Activated CD4-positive, alpha-beta memory T cell treated with anti-CD3 and anti-CD28 coated beads for 36 hours (primary cell): ENCODE results near the gene MAOA. TPM values are rescaled to one million over a fixed set of nuclear protein-coding genes. Genes with fewer than 3 reads are reported as not detected.
"Not testable (repeated sequence)": the region's sequence is repeated elsewhere in the genome, so short reads cannot be mapped to it uniquely, and the experiment has no call there.

ENCODE experiments used
- CTCF ChIA-PET: fragments of 350-600 bp; sonication (Branson Sonifier 250); formaldehyde crosslinking; loops from one replicate; lab custom pipeline; 2021; ENCODE audit warnings: antibody characterized with exemption, inconsistent platforms; lab: Charles Lee
- POLR2A ChIA-PET: fragments of 350-600 bp; sonication (Branson Sonifier 250); formaldehyde crosslinking; loops from one replicate; lab custom pipeline; 2021; ENCODE audit warnings: antibody characterized with exemption; lab: Charles Lee
- DNase-seq: peaks from one replicate; pipeline ENCODE4 v3.0.0-alpha.2; 2020
- H3K27ac Mint-ChIP-seq: one replicate; pipeline ENCODE4 v1.8.0; 2021; ENCODE audit warnings: mixed read lengths
- H3K27me3 Mint-ChIP-seq: one replicate; pipeline ENCODE4 v1.8.0; 2021; ENCODE audit warnings: mixed read lengths
- H3K36me3 Mint-ChIP-seq: one replicate; pipeline ENCODE4 v1.8.0; 2021; ENCODE audit warnings: mixed read lengths
- H3K4me1 Mint-ChIP-seq: one replicate; pipeline ENCODE4 v1.8.0; 2021; ENCODE audit warnings: low read depth, mixed read lengths
- H3K4me3 Mint-ChIP-seq: one replicate; pipeline ENCODE4 v1.8.0; 2021; ENCODE audit warnings: mild to moderate bottlenecking, mixed read lengths
- H3K9me3 Mint-ChIP-seq: one replicate; pipeline ENCODE4 v1.8.0; 2021; ENCODE audit warnings: mixed read lengths
- intact Hi-C: fragments of 100-400 bp; cut with micrococcal nuclease; formaldehyde crosslinking; loops from one replicate; pipeline ENCODE4 v1.15.1; 2023
- total RNA-seq, 2 experiments: library from RNA; stranded (reverse); gene quantifications; one replicate each; pipeline ENCODE4 v1.2.3, GENCODE V29; 2021

MAOA gene
- total RNA-seq, 2 experiments from 2014 or later: 14.8 to 16.8 TPM

DNA sequence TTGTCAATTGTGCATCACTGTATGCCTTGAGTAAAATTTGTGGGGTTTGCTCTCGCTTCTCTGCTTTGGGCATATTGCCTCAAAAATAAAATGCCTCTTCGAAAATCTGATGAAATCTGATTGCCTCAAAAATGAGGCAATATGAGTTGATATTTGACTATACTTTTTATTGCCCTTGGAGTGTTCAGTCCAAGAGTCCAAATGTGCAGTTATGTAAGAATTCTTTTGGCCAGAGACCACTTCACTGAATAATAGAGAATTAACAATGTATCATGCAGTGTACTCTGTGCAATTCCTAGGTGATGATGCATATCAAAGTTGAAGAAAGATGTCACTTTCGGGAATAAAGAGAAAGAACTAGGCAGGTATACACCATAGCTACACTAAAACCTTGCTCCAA is 8.6 kb downstream of the MAOA start:
- no peaks in the 10 kb centered on the region for H3K36me3 Mint-ChIP-seq
- peaks cover 7% of the 10 kb centered on the region for H3K4me1 Mint-ChIP-seq
- no peak for DNase-seq
- no peaks in the 10 kb centered on the region for H3K27me3 Mint-ChIP-seq
- POLR2A ChIA-PET: no interaction called here
- CTCF ChIA-PET: no interaction called here
- no peak overlapping the region for H3K4me3 Mint-ChIP-seq
- intact Hi-C loops: no loop called here
- no peaks in the 10 kb centered on the region for H3K9me3 Mint-ChIP-seq
- H3K27ac Mint-ChIP-seq: no peak overlapping the region

DNA sequence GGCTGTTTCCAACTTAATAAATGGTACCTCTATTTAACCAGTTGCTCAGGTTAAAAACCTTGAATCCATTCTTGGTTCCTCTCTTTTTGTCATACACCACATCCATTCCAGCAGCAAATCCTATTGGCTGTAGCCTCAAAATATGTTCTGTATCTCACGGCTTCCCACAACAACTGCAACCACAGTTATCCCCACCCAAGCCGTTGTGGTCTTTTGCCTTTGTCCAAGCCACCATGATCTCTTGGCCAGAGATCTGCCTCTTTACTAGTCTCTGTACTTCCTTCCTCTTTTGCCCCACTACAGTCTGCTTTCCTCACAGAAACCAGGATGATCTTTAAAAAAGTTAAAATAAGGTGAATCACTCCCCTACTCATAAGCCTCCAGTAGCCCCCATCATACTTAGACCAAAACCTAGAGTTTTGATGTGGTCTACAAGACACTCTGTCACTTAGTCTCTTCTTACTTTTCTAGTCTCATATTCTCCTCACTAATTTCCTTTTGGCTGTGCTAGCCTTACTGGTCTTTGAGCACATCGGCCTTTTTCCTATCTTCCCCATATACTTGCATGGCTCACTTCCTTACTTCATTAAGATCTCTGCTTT is 10.3 kb downstream of the MAOA start:
- H3K4me1 Mint-ChIP-seq: peaks cover 7% of the 10 kb centered on the region
- DNase-seq: no peak
- ChIA-PET POLR2A (no interaction called here), CTCF (no interaction called here)
- no peak overlapping the region for H3K27ac Mint-ChIP-seq
- no peaks in the 10 kb centered on the region for H3K9me3 Mint-ChIP-seq
- no peak overlapping the region for H3K4me3 Mint-ChIP-seq
- no peaks in the 10 kb centered on the region for H3K27me3 Mint-ChIP-seq
- intact Hi-C loops: no loop called here
- no peaks in the 10 kb centered on the region for H3K36me3 Mint-ChIP-seq

DNA sequence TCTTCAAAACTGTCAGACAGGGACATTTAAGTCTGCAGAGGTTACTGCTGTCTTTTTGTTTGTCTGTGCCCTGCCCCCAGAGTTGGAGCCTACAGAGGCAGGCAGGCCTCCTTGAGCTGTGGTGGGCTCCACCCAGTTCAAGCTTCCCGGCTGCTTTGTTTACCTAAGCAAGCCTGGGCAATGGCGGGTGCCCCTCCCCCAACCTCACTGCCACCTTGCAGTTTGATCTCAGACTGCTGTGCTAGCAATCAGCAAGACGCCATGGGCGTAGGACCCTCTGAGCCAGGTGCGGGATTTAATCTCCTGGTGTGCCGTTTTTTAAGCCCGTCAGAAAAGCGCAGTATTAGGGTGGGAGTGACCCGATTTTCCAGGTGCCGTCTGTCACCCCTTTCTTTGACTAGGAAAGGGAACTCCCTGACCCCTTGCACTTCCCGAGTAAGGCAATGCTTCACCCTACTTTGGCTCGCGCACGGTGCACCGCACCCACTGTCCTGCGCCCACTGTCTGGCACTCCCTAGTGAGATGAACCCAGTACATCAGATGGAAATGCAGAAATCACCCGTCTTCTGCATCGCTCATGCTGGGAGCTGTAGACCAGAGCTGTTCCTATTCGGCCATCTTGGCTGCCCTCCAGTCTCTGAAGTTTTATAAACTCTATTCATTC is 20.0 kb downstream of the MAOA start:
- POLR2A ChIA-PET, H3K27ac Mint-ChIP-seq, H3K27me3 Mint-ChIP-seq, CTCF ChIA-PET, H3K4me3 Mint-ChIP-seq, DNase-seq, intact Hi-C loops, H3K9me3 Mint-ChIP-seq, H3K36me3 Mint-ChIP-seq, H3K4me1 Mint-ChIP-seq: not testable (repeated sequence)

DNA sequence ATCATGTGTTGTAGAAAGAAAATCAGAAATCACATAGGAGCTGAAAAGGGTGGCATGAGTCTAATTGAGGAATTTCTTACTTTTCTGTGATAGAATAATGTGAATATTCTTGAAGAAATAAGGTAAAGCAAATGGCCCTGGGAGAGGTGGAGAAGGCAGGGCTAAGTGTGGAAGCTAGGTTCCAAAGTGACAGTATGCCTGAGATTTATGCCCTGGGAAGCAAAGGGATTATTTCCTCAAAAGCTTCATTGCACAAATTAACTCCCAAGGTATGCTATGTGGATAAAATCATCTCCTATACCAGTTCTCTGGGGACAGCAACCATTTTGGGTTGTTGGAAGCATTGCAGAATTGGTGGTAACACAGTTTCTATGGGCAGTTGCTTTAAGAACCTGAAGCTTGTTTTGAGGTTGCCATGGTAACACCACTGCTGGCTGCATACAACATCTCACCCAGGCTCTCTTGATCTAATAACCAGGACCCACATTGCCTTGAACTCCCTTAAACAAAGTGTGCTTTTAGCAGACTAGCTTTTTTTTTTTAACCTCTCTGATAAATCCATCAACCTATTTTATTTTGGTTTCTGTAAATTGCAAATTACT is 21.0 kb downstream of the MAOA start:
- ChIA-PET POLR2A (no interaction called here), CTCF (no interaction called here)
- Mint-ChIP-seq H3K36me3 (no peaks in the 10 kb centered on the region), H3K4me3 (no peak overlapping the region), H3K27ac (no peak overlapping the region), H3K27me3 (no peaks in the 10 kb centered on the region), H3K9me3 (no peaks in the 10 kb centered on the region), H3K4me1 (peaks cover 1% of the 10 kb centered on the region)
- intact Hi-C loops: no loop called here
- DNase-seq: no peak

DNA sequence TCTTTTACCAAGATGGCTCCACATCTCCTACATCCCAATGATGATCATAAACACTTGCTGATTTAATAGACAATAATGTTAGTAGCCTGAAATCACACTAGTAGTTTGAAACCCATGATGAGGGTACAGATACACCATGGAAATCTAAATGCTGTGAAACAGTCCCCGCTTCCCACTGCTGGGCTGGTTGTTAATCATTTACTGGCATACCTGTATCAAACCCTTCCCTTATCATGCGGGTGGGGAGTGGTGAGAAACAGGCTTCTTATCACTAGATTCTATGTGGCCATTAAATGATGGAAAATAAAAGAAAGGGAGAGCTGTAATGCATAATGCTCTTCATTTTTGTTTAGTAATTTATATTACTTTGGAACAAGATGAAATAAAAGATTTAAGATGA is 21.9 kb downstream of the MAOA start:
- Mint-ChIP-seq H3K9me3 (no peaks in the 10 kb centered on the region), H3K27ac (no peak overlapping the region), H3K27me3 (no peaks in the 10 kb centered on the region), H3K36me3 (no peaks in the 10 kb centered on the region), H3K4me3 (no peak overlapping the region), H3K4me1 (peaks cover 1% of the 10 kb centered on the region)
- ChIA-PET CTCF (no interaction called here), POLR2A (no interaction called here)
- no peak for DNase-seq
- intact Hi-C loops: no loop called here

DNA sequence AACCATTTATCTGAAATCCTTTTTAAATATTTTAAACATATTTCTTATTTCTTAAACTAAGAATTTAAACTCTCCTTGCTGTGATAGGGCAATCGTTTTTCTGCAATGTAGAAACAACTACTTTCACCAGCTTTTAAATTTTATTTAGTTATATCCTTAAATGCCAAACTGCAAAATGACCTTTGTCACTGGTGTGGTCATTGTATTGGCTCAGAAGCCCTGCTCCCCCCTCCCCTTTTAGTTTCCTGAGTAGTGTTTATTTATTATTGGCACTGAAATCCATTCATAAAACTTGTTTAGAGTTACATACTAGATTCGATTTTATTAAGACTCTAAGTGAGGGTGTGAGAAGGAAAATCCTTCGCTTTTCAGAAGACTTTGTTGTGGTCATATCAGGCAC is 23.0 kb downstream of the MAOA start:
- ChIA-PET CTCF (no interaction called here), POLR2A (no interaction called here)
- H3K4me3 Mint-ChIP-seq: no peak overlapping the region
- H3K27me3 Mint-ChIP-seq: no peaks in the 10 kb centered on the region
- intact Hi-C loops: no loop called here
- H3K27ac Mint-ChIP-seq: no peak overlapping the region
- H3K9me3 Mint-ChIP-seq: no peaks in the 10 kb centered on the region
- H3K36me3 Mint-ChIP-seq: no peaks in the 10 kb centered on the region
- no peak for DNase-seq
- H3K4me1 Mint-ChIP-seq: peaks cover 1% of the 10 kb centered on the region

DNA sequence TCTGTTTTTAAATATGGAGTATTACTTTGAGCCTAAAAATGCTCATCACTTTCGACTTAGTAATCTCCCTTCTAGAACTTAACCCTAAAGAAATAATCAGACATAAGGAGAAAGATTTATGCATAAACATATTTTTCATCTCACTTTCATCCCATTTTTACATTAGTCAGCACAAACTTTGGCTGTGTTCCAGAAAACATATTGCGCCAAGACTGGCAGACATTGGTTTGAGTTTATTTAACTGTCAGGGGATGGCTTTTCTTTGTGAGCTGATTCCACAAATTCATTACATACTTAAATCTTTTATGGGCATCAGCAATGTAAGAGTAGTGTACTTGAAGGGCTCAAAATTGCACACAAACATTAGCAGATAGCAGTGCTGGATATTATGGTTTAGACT is 23.7 kb downstream of the MAOA start:
- H3K9me3 Mint-ChIP-seq: no peaks in the 10 kb centered on the region
- no peaks in the 10 kb centered on the region for H3K36me3 Mint-ChIP-seq
- H3K27me3 Mint-ChIP-seq: no peaks in the 10 kb centered on the region
- H3K4me1 Mint-ChIP-seq: peaks cover 1% of the 10 kb centered on the region
- no peak overlapping the region for H3K27ac Mint-ChIP-seq
- no peak for DNase-seq
- ChIA-PET POLR2A (no interaction called here), CTCF (no interaction called here)
- no peak overlapping the region for H3K4me3 Mint-ChIP-seq
- intact Hi-C loops: no loop called here

DNA sequence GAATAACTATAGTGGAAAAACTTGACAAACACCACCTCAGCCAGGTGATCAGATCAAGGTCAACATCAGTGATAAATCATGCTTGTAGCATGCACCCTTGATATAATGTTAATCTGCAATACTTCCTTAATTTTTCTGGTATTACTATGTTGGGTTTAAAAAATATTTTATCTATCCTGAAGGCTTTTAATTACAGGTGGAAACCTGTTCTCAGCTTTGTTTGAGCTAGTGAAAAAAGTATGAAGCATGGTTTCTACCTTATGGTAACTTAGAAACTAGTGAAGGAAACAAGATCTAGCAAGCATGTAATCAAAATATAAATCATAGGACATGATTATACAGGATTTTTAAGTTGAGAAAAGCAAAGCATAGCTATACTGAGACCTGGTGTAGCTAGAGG is 26.6 kb downstream of the MAOA start:
- Mint-ChIP-seq H3K9me3 (no peaks in the 10 kb centered on the region), H3K4me3 (no peak overlapping the region), H3K27ac (no peak overlapping the region), H3K36me3 (no peaks in the 10 kb centered on the region), H3K27me3 (no peaks in the 10 kb centered on the region), H3K4me1 (no peaks in the 10 kb centered on the region)
- ChIA-PET CTCF (no interaction called here), POLR2A (no interaction called here)
- intact Hi-C loops: no loop called here
- no peak for DNase-seq

DNA sequence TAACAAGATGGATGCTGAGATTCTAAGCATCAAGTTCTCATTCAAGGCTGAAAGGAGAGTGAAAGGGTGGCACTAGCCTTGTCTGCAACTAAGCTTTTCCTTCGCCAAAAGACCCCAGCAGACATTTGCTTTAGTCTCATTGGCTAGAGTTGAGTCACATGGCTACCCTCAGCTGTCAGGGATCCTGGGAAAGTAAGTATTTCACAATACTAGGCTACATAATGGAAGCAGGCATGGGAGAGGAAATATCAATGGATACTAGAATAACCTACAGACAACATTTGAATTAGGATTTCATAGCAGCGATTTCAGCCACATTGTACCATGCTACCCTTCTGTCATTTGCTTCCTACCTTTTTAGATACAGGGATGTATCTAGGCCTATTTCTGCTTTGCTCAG is 29.1 kb downstream of the MAOA start:
- Mint-ChIP-seq H3K4me3 (no peak overlapping the region), H3K27ac (no peak overlapping the region), H3K4me1 (no peaks in the 10 kb centered on the region), H3K27me3 (no peaks in the 10 kb centered on the region), H3K36me3 (no peaks in the 10 kb centered on the region), H3K9me3 (no peaks in the 10 kb centered on the region)
- POLR2A ChIA-PET: no interaction called here
- intact Hi-C loops: no loop called here
- DNase-seq: no peak
- CTCF ChIA-PET: no interaction called here

DNA sequence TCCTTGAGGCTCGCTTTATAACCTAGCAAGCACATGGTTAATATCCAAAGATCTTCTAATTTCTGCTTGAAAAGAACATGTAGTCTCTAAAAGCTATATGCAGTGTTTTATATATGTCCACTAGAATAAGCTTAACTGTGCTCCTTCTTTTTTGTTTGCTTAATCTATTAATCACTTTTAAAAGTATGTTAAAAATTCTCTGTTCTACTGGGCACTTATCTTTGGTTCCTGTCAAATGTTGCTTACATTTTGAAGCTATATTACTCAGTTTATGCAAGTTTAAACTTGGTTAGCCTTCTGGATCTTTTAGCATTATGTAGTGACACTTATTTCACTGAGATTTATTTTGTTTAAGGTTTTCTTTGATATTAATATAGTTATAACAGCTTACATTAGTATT is 32.5 kb downstream of the MAOA start:
- Mint-ChIP-seq H3K4me1 (no peaks in the 10 kb centered on the region), H3K4me3 (no peak overlapping the region), H3K36me3 (no peaks in the 10 kb centered on the region), H3K27ac (no peak overlapping the region), H3K9me3 (no peaks in the 10 kb centered on the region), H3K27me3 (no peaks in the 10 kb centered on the region)
- ChIA-PET POLR2A (no interaction called here), CTCF (no interaction called here)
- intact Hi-C loops: no loop called here
- no peak for DNase-seq

DNA sequence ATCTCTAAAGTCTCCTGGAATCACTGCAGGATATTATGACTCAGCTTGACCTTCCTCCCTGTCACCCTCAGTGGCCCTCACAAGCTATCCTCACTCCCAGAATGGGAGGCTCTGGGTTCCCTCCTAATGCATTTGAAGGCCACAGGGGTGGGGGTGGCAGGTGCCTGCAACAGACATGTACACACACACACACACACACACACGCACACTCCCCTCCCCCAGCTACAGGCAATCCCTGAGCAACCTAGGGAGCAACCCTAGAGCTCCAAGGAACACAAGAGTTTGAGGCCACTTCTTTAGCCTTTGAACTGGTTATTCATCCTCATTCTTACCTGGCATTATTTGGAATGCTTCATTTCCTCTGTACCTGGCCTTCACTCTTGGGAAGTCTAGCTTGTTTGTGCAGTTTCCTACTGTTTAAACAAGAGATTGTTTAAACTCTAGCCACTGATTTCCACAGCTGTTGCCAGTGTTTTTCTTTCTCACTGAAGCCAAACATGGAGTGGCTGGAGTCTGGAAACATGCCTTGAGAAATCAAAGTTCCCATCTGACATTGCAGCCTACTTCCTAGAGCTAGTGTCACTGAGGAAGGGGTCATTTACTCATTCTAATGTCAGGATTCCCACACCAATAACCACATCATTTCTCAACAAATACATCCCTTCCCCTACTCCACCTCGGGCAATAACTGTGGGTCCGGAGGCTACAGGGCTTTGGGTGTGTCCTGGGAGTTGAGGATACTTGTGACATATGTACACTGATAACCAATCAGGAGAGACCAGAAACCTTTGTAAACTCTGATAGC is 37.7 kb downstream of the MAOA start:
- no peaks in the 10 kb centered on the region for H3K36me3 Mint-ChIP-seq
- no peak for DNase-seq
- H3K27ac Mint-ChIP-seq: no peak overlapping the region
- no peak overlapping the region for H3K4me3 Mint-ChIP-seq
- intact Hi-C loops: no loop called here
- H3K27me3 Mint-ChIP-seq: no peaks in the 10 kb centered on the region
- H3K9me3 Mint-ChIP-seq: no peaks in the 10 kb centered on the region
- ChIA-PET POLR2A (no interaction called here), CTCF (no interaction called here)
- no peaks in the 10 kb centered on the region for H3K4me1 Mint-ChIP-seq

DNA sequence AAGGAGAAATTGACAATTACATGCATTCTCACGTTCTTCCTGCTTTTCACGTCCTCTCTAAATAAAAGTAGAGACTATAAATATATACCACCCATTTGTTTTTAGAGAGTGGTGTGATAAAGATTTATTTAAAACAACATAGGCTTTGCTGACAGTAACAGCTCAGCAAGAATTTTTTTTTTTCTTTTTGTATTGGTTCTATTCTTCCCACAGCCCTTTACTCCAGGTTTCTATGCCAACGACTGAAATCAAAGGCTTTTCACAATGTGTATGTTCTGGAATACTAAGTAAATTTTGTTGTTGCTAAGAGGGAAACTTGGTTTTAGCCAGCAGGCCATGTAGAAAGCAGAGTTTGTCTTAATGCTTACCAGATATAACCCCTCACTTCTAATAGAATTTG is 43.4 kb downstream of the MAOA start:
- DNase-seq: no peak
- intact Hi-C loops: no loop called here
- no peaks in the 10 kb centered on the region for H3K4me1 Mint-ChIP-seq
- no peak overlapping the region for H3K27ac Mint-ChIP-seq
- H3K36me3 Mint-ChIP-seq: no peaks in the 10 kb centered on the region
- no peaks in the 10 kb centered on the region for H3K9me3 Mint-ChIP-seq
- H3K4me3 Mint-ChIP-seq: no peak overlapping the region
- POLR2A ChIA-PET: no interaction called here
- CTCF ChIA-PET: no interaction called here
- no peaks in the 10 kb centered on the region for H3K27me3 Mint-ChIP-seq
